Activated naive CD8-positive, alpha-beta T cell treated with anti-CD3 and anti-CD28 coated beads for 36 hours (primary cell): Measurements from ENCODE around the gene ELP2. TPM values are rescaled to one million over a fixed set of nuclear protein-coding genes. Genes with fewer than 3 reads are reported as not detected.
"Not testable (repeated sequence)": the region's sequence is repeated elsewhere in the genome, so short reads cannot be mapped to it uniquely, and the experiment has no call there.

Experiments
- DNase-seq: peaks from one replicate; pipeline ENCODE4 v3.0.0; 2021
- H3K27ac Mint-ChIP-seq: one replicate; pipeline ENCODE4 v1.8.0; 2022; ENCODE audit warnings: mild to moderate bottlenecking, moderate library complexity, mixed read lengths
- H3K27me3 Mint-ChIP-seq: one replicate; pipeline ENCODE4 v1.8.0; 2022; ENCODE audit warnings: mild to moderate bottlenecking, mixed read lengths
- H3K36me3 Mint-ChIP-seq: one replicate; pipeline ENCODE4 v1.8.0; 2021; ENCODE audit warnings: mild to moderate bottlenecking, mixed read lengths
- H3K4me1 Mint-ChIP-seq: one replicate; pipeline ENCODE4 v1.8.0; 2021; ENCODE audit warnings: mixed read lengths
- H3K4me3 Mint-ChIP-seq: one replicate; pipeline ENCODE4 v1.8.0; 2022; ENCODE audit warnings: mild to moderate bottlenecking, moderate library complexity, mixed read lengths
- H3K9me3 Mint-ChIP-seq: one replicate; pipeline ENCODE4 v1.8.0; 2022; ENCODE audit warnings: mixed read lengths
- total RNA-seq, 2 experiments: library from RNA; stranded (reverse); gene quantifications; one replicate each; pipeline ENCODE4 v1.2.3, GENCODE V29; 2021

The ELP2 gene
- total RNA-seq, 2 experiments from 2014 or later, result 93.4 to 98.2 TPM

GRCh38 chr18:36108601-36109000, 21.1 kb upstream of the ELP2 start:
- Mint-ChIP-seq H3K4me1 (peaks cover 2% of the 10 kb centered on the region), H3K27ac (no peak overlapping the region), H3K27me3 (no peaks in the 10 kb centered on the region), H3K4me3 (no peak overlapping the region), H3K9me3 (no peaks in the 10 kb centered on the region), H3K36me3 (peaks cover 10% of the 10 kb centered on the region)
- DNase-seq, result no peak

GRCh38 chr18:36109737-36110136, 20.0 kb upstream of the ELP2 start:
- peaks cover 16% of the 10 kb centered on the region for H3K36me3 Mint-ChIP-seq
- H3K4me1 Mint-ChIP-seq, result no peaks in the 10 kb centered on the region
- no peak overlapping the region for H3K4me3 Mint-ChIP-seq
- H3K27me3 Mint-ChIP-seq, result no peaks in the 10 kb centered on the region
- no peaks in the 10 kb centered on the region for H3K9me3 Mint-ChIP-seq
- DNase-seq, result no peak
- H3K27ac Mint-ChIP-seq, result no peak overlapping the region

DNA sequence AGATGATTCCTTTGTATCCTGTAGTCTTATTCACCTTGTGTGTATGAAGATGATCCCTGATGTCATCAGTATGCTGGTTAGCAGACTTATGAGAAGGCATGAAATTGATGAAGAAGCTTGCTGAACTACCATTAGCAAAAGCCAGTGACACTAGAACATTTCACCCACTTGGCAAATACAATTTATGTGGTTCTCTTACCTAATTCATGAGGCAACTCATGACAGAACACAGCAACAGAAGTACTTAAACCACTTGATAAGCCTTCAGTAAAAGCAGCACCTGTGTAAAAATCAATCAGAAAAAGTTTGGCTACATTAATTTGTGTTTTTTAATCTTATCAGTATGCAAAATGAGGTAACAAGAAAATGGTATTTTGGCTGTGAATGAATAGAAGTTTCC, 17.4 kb upstream of the ELP2 start:
- DNase-seq, result no peak
- H3K27ac Mint-ChIP-seq, result no peak overlapping the region
- no peaks in the 10 kb centered on the region for H3K9me3 Mint-ChIP-seq
- peaks cover 18% of the 10 kb centered on the region for H3K36me3 Mint-ChIP-seq
- no peaks in the 10 kb centered on the region for H3K27me3 Mint-ChIP-seq
- H3K4me1 Mint-ChIP-seq, result no peaks in the 10 kb centered on the region
- no peak overlapping the region for H3K4me3 Mint-ChIP-seq

DNA sequence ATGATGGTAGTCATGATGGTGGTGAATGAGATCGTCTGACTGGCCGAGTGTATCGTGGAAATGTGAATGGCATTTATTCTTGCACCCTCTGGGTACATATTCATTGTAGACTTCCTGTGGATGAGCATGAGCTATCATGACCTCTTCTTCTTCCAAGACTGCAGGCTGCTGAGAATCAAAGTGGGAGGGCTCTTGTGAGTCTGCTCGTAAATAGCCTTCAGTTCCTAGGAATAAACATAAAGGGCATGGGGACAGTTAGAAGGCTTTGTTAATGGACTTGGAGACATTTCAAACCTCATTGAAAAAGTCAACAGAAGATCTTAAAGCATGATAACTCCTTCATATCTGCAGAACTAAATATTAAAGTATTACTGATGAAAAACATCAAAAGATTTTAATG, 15.4 kb upstream of the ELP2 start:
- DNase-seq, result no peak
- Mint-ChIP-seq H3K4me3 (no peak overlapping the region), H3K36me3 (peaks cover 20% of the 10 kb centered on the region), H3K4me1 (no peaks in the 10 kb centered on the region), H3K27me3 (no peaks in the 10 kb centered on the region), H3K27ac (no peak overlapping the region), H3K9me3 (no peaks in the 10 kb centered on the region)

DNA sequence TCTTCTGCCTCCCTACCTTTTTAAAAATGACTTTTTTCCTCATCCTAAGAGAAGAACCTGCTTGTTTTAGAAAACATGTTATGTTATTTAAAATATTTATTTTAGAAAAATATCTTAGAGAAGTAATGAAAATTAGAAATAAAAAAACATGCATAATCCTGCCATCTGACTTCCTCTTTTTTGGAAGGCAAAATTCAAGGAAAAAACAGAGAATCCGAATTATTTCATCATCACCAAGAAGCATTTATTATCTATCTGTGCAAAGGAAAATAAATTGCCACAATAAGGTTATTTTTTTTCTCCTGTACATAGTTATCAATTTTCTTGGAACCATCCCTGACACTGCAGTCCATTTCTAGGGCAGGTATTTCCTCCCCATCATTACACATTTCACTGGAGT, 15.0 kb upstream of the ELP2 start:
- DNase-seq, result no peak
- Mint-ChIP-seq H3K4me1 (no peaks in the 10 kb centered on the region), H3K27me3 (no peaks in the 10 kb centered on the region), H3K36me3 (peaks cover 20% of the 10 kb centered on the region), H3K27ac (no peak overlapping the region), H3K9me3 (no peaks in the 10 kb centered on the region), H3K4me3 (no peak overlapping the region)

DNA sequence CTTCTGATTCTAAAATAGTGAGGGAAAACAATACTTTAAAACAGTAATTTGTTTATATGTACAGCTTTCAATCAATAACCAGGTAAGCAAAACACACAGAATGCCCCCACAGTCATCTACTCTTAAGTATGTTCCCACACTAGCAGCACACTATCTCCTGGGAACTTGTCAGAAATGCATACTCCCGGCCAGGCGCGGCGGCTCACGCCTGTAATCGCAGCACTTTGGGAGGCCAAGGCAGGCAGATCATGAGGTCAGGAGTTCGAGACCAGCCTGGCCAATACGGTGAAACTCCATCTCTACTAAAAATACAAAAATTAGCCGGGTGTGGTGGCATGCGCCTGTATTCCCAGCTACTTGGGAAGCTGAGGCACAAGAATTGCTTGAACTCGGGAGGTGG, 12.9 kb upstream of the ELP2 start:
- H3K27ac Mint-ChIP-seq, H3K4me3 Mint-ChIP-seq, H3K9me3 Mint-ChIP-seq, H3K27me3 Mint-ChIP-seq, H3K4me1 Mint-ChIP-seq, DNase-seq: not testable (repeated sequence)
- peaks cover 15% of the 10 kb centered on the region for H3K36me3 Mint-ChIP-seq

DNA sequence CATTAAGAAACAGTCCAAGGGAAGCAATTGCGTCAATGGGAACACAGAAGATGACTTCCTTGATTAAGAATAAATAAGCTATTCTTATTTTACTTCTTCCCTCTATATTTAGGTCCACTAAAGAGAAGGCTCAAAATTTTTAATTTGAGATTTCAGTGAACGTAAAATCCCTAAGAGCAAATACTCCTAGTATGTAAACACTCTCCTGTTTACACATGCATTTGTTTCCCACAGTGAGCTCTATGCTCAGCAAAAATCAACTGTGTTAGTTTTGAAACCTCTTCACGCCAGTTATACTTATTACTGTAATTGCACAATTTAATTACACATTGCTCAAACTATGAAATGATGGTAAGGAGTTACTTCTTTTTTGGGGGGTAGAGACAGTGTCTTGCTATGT, 9.4 kb upstream of the ELP2 start:
- DNase-seq, result no peak
- no peak overlapping the region for H3K4me3 Mint-ChIP-seq
- no peak overlapping the region for H3K27ac Mint-ChIP-seq
- no peaks in the 10 kb centered on the region for H3K27me3 Mint-ChIP-seq
- no peaks in the 10 kb centered on the region for H3K9me3 Mint-ChIP-seq
- H3K36me3 Mint-ChIP-seq, result peaks cover 17% of the 10 kb centered on the region
- peaks cover 6% of the 10 kb centered on the region for H3K4me1 Mint-ChIP-seq

DNA sequence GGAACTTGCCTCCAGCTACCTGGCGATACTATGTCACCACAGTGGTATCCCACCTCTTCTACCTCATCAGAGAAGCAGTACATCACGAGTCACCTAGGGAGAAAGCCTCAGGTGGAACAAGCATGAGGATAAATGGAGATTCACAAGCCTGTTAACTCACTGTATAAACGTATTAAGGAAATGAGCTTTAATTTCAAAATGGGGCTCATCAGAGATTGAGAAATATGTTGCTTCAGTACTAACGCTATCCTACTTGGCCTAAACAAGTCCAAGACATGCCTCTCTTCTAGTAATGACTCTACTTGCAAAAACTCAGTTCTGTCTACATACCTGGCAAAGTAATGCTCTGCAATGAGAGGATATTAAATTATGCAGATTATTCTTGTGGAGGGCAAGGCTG, 4.9 kb upstream of the ELP2 start:
- H3K27me3 Mint-ChIP-seq, result no peaks in the 10 kb centered on the region
- no peak overlapping the region for H3K27ac Mint-ChIP-seq
- no peaks in the 10 kb centered on the region for H3K9me3 Mint-ChIP-seq
- H3K4me1 Mint-ChIP-seq, result peaks cover 29% of the 10 kb centered on the region
- no peak overlapping the region for H3K4me3 Mint-ChIP-seq
- no peak for DNase-seq
- H3K36me3 Mint-ChIP-seq, result peaks cover 31% of the 10 kb centered on the region

DNA sequence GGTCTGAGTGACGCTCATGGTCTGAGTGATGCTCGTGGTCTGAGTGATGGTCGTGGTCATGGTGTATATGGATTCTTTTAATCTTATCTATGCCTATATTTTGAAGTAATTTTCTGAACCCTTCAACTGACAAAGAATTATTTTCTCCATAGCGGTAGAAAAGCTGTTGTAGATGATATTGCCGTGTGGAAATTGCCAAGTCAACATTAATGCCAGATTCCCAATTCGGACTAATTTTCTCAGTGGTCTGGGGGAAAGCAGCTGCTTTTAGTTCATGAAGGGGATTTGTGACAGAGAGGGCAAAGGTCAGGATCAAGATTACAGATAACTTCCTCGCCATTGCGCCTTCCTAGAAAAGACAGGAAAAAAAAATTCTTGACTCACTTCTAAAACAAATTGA, 3.0 kb upstream of the ELP2 start:
- Mint-ChIP-seq H3K27ac (no peak overlapping the region), H3K4me3 (no peak overlapping the region), H3K9me3 (no peaks in the 10 kb centered on the region), H3K4me1 (peaks cover 34% of the 10 kb centered on the region), H3K36me3 (peaks cover 34% of the 10 kb centered on the region), H3K27me3 (no peaks in the 10 kb centered on the region)
- no peak for DNase-seq

DNA sequence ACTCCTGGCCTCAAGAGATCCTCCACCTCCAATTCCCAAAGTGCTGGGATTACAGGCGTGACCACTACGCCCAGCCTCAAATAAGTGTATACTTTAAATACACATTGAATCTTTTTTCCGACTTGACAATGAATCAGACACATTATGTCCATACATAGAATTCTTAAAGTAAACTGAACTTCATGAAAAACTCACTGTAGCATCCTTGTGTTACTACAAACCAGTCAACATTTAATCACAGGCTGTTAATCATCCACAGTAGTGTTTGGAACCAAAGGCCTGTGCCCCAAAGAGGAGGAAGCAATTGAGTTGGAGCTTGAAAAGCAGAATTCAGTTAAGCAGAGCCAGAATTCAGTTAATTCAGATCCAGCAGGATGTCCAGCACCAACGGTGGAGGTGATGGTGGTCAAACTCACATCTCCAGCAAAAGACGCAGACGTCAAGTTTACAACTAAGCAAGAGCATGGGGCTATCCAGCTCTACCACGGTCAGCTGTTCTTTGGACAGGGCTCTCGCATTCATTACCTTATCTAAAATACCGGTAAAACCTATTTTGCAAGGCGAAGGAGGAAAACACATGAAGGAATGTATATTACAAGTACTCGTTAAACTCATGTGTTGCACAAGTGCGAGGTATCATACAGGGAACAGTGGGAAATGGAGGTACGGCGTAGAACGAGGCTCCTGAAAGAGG, 1.7 kb upstream of the ELP2 start:
- Mint-ChIP-seq H3K9me3 (no peaks in the 10 kb centered on the region), H3K4me1 (peaks cover 45% of the 10 kb centered on the region), H3K27ac (peak overlapping the region; percentile 77), H3K36me3 (peaks cover 34% of the 10 kb centered on the region), H3K27me3 (no peaks in the 10 kb centered on the region), H3K4me3 (peak overlapping the region; percentile 83)
- DNase-seq, result no peak

DNA sequence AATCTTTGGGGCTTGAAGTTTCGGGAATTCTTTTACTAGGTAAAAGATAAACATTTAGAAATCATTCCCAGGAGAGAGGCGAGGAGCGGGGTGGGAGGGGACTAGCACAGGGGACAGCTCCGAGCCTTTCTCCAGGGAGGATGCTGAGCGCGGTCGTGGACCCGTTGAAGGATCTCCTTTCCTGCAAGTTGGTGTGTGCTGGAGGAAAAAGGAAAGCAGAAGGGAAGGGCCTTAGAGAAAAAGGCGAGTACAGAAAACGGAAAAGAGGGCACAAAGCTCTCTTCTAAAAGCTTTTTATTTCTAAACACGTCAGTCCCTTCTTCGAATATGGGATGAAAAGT, 1.2 kb upstream of the ELP2 start:
- no peak for DNase-seq
- peaks cover 43% of the 10 kb centered on the region for H3K4me1 Mint-ChIP-seq
- H3K27me3 Mint-ChIP-seq, result no peaks in the 10 kb centered on the region
- peaks cover 32% of the 10 kb centered on the region for H3K36me3 Mint-ChIP-seq
- no peaks in the 10 kb centered on the region for H3K9me3 Mint-ChIP-seq
- peak overlapping the region; percentile 77 for H3K27ac Mint-ChIP-seq
- H3K4me3 Mint-ChIP-seq, result peak overlapping the region; percentile 83

GRCh38 chr18:36128907-36129299, 796 bp upstream of the ELP2 start:
- peak overlapping the region; percentile 83 for H3K4me3 Mint-ChIP-seq
- no peak for DNase-seq
- no peaks in the 10 kb centered on the region for H3K9me3 Mint-ChIP-seq
- peak overlapping the region; percentile 93 for H3K27ac Mint-ChIP-seq
- H3K36me3 Mint-ChIP-seq, result peaks cover 30% of the 10 kb centered on the region
- H3K4me1 Mint-ChIP-seq, result peaks cover 41% of the 10 kb centered on the region
- no peaks in the 10 kb centered on the region for H3K27me3 Mint-ChIP-seq

- H3K4me3 Mint-ChIP-seq, result peak overlapping the region; percentile 83
- H3K4me1 Mint-ChIP-seq, result peaks cover 43% of the 10 kb centered on the region
- no peaks in the 10 kb centered on the region for H3K9me3 Mint-ChIP-seq
- H3K27ac Mint-ChIP-seq, result peak overlapping the region; percentile 93
- H3K36me3 Mint-ChIP-seq, result peaks cover 26% of the 10 kb centered on the region
- no peak for DNase-seq
- H3K27me3 Mint-ChIP-seq, result no peaks in the 10 kb centered on the region
Measured at GRCh38 chr18:36130039-36130831, 536 bp downstream of the ELP2 start.

DNA sequence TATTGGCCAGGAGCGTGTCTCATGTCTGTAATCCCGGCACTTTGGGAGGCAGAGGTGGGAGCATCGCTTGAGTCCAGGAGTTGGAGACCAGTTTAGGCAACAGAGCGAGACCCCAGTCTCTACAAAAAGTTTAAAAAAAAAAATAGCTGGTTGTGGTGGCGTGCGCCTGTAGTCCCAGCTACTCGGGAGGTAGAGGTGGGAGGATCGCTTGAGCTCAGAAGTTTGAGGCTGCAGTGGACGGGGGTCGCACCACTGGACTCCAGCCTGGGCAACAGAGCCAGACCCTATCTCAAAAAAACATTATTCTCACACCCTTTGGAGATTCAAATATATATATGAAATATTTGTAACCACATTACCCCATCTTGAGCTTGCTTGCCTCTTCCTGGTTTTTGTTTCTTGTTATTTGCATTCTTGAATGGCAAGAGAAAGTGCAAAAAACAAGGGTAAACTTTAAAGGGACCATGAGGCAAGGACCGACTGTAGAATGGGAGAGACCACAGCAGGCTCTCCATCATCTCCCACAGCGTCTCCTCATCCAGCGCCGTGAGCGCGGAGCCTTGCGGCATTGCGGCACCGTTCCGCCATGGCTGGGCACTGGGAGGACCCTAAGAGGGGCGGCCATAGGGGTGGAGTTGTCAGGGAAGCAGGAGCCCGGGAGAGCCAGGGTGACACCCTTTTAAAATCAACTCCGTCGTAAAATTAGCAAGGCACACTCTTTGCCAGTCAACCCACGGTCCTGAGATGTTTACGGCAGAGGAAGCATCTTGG, 1.4 kb downstream of the ELP2 start:
- peak overlapping the region; percentile 0 for H3K27ac Mint-ChIP-seq
- H3K27me3 Mint-ChIP-seq, result no peaks in the 10 kb centered on the region
- peak overlapping the region; percentile 83 for H3K4me3 Mint-ChIP-seq
- H3K4me1 Mint-ChIP-seq, result peaks cover 40% of the 10 kb centered on the region
- H3K36me3 Mint-ChIP-seq, result peaks cover 18% of the 10 kb centered on the region
- DNase-seq, result no peak
- no peaks in the 10 kb centered on the region for H3K9me3 Mint-ChIP-seq

DNA sequence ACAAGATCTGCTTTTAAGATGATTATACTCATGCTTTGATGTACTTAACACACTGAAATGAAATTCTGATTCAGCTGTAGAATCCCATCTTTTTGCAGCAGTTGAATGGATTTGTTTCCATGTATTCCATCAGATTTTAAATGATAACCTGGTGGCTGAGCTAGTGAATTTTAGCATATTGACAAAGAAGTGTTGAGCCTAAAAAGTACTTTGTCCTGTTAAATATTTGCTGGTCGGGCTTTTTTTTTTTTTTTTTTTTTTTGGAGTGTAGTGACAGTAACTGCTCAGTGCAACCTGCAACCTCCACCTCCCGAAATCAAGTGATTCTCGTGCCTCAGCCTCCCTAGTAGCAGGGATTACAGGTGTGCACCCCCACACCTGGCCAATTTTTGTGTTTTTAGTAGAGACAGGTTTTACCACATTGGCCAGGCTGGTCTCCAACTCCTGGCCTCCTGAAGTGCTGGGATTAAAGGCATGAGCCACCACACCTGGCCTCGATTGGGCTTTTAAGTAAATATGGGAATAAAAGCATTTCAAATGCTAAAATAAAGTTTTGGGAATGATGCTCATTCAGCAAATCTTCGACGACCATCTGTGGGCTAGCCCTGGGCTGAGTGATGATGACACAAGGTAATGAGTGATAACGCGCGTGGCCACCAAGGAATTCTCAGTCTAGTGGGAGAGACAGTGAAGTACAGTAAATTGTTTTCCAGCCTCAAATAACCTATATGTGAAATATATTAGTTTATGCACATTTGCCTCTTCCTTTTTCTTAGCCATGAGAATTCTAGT, 2.2 kb downstream of the ELP2 start:
- Mint-ChIP-seq H3K36me3 (peaks cover 11% of the 10 kb centered on the region), H3K4me1 (peaks cover 35% of the 10 kb centered on the region), H3K27ac (no peak overlapping the region), H3K9me3 (no peaks in the 10 kb centered on the region), H3K4me3 (peak overlapping the region; percentile 13), H3K27me3 (no peaks in the 10 kb centered on the region)
- no peak for DNase-seq
